Glutamatergic neuron (in vitro differentiated cells): ENCODE measurements around the gene FOXD4L3. TPM values are rescaled to one million over a fixed set of nuclear protein-coding genes. Genes with fewer than 3 reads are reported as not detected.
"Not testable (repeated sequence)": the region's sequence is repeated elsewhere in the genome, so short reads cannot be mapped to it uniquely, and the experiment has no call there.

Experiments used
- DNase-seq: peaks from one replicate; pipeline ENCODE4 v3.0.0; 2022
- H3K27ac Mint-ChIP-seq: one replicate; pipeline ENCODE4 v1.8.0; 2020; ENCODE audit warnings: mild to moderate bottlenecking, mixed read lengths, inconsistent platforms; ENCODE audit not compliant: unreplicated experiment
- H3K27me3 Mint-ChIP-seq: one replicate; pipeline ENCODE4 v1.8.0; 2020; ENCODE audit warnings: mild to moderate bottlenecking, moderate library complexity, mixed read lengths, inconsistent platforms; ENCODE audit not compliant: unreplicated experiment
- H3K36me3 Mint-ChIP-seq: one replicate; pipeline ENCODE4 v1.8.0; 2020; ENCODE audit warnings: mild to moderate bottlenecking, mixed read lengths, inconsistent platforms; ENCODE audit not compliant: unreplicated experiment
- H3K4me1 Mint-ChIP-seq: one replicate; pipeline ENCODE4 v1.8.0; 2020; ENCODE audit warnings: mild to moderate bottlenecking, low read depth, mixed read lengths, inconsistent platforms; ENCODE audit not compliant: unreplicated experiment
- H3K4me3 Mint-ChIP-seq: one replicate; pipeline ENCODE4 v1.8.0; 2020; ENCODE audit warnings: mild to moderate bottlenecking, mixed read lengths, inconsistent platforms; ENCODE audit not compliant: unreplicated experiment
- H3K9me3 Mint-ChIP-seq: one replicate; pipeline ENCODE4 v1.8.0; 2020; ENCODE audit warnings: mild to moderate bottlenecking, moderate library complexity, mixed read lengths, inconsistent platforms; ENCODE audit not compliant: unreplicated experiment
- total RNA-seq: library from RNA; stranded (reverse); fragmentation: NEBNext Ultra II Directional; extraction: Animal tissue kit (Norgen Biotek cat#: 25700); gene quantifications from one replicate; pipeline ENCODE4 v1.2.1, GENCODE V29; 2021; ENCODE audit not compliant: unreplicated experiment
- TF ChIP-seq, protein P1 (sequence below): fragments of 200-600 bp; sonication (generic); IDR thresholded peaks from one replicate; pipeline ENCODE4 v1.5.0; 2021; ENCODE audit not compliant: partially characterized antibody, unreplicated experiment

Gene FOXD4L3
- total RNA-seq, 1 donor from 2014 or later: 0.27 TPM

DNA sequence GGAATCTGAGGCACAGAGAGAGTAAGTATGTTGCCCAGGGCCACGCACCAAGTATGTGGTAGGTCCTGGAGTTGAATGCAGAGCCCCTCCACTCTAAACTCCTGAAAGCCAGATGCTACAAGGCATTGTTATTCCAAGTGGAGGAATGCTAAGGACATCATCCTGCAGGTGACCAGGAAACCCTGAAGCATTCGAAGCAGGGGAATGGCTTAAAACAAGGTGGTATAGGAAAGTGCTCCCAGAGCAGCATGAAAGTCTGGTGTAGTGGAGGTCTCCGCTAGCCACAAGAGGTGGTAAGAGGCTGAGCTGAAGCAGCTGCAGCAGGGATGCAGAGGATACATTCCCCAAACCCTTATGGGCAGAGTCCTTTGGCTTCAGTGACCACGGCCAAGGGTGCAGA lies 26.4 kb downstream of the FOXD4L3 start:
- not testable (repeated sequence) for DNase-seq, H3K27ac Mint-ChIP-seq, H3K27me3 Mint-ChIP-seq, H3K4me1 Mint-ChIP-seq, H3K9me3 Mint-ChIP-seq, H3K36me3 Mint-ChIP-seq, H3K4me3 Mint-ChIP-seq

DNA sequence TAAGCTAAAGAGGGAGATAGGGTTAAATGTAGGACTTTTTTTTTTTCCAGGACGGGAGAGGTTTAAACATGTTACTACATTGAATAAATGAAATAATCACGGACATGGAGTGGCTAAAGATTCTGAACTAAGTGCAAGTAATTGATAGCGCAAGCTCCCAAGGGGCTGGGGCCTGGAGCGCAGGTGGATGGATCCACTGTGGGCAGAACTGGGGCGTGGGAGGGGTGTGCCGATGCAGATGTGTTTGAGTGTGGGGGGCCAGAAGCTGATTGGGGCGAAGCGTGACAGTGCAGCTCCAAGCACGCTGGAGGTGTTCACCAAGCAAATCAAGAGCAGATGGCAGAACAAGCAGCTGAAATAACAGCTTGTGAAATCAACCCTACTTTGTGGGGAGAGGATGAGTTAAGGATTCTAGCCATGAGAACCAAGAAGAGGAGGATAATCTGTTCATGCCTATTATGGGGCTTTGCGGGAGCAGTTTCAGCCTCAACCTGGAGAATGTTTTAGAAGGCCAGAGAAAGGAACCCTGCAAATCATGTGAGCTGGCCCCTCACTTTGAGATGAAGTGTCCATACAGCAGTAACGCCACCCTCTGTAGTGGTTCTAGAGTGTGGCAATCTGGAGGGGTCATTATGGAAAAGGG lies 28.0 kb downstream of the FOXD4L3 start:
- H3K4me1 Mint-ChIP-seq, H3K27me3 Mint-ChIP-seq, H3K27ac Mint-ChIP-seq, H3K9me3 Mint-ChIP-seq, H3K4me3 Mint-ChIP-seq, DNase-seq, H3K36me3 Mint-ChIP-seq: not testable (repeated sequence)

DNA sequence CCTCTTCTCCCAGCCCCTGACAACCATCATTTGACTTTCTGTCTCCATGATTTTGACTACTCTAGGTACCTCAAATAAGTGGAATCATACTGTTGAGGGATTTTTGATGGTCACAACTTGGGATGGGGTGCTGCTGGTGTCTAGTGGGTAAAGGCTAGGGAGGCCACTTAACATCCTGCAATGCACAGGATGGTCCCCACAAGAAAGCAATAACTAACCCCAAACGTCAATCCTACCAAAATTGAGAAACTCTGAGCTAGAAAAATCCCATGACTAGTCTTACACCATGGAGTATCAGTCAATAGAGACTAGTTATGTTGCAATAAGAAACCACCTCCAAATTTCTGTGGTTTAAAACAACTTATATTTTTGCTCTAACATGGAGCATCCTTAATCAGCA lies 29.5 kb downstream of the FOXD4L3 start:
- not testable (repeated sequence) for H3K4me1 Mint-ChIP-seq, DNase-seq, H3K27me3 Mint-ChIP-seq, H3K27ac Mint-ChIP-seq, H3K9me3 Mint-ChIP-seq, H3K4me3 Mint-ChIP-seq, H3K36me3 Mint-ChIP-seq

DNA sequence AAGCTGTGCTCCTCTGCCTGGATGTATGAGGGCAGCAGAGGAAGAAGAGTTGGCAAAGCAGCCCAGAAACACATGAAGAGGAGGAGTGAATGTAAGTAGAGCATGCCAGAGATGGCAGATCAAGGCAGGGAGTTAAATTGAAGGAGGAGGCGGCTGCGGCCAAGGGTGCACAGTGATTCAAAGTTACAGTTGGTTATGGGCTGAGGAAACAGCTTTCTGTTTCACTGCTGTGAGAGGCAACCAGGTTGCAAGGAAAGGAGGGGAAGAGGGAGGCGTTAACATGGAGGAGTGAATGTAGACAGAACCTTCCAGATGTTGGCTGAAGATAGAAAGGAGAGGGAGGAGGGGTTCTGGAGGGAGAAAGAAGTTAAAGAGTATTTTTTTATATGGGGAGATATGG lies 33.3 kb downstream of the FOXD4L3 start:
- H3K9me3 Mint-ChIP-seq, H3K36me3 Mint-ChIP-seq, DNase-seq, H3K4me3 Mint-ChIP-seq, H3K4me1 Mint-ChIP-seq, H3K27me3 Mint-ChIP-seq, H3K27ac Mint-ChIP-seq: not testable (repeated sequence)

DNA sequence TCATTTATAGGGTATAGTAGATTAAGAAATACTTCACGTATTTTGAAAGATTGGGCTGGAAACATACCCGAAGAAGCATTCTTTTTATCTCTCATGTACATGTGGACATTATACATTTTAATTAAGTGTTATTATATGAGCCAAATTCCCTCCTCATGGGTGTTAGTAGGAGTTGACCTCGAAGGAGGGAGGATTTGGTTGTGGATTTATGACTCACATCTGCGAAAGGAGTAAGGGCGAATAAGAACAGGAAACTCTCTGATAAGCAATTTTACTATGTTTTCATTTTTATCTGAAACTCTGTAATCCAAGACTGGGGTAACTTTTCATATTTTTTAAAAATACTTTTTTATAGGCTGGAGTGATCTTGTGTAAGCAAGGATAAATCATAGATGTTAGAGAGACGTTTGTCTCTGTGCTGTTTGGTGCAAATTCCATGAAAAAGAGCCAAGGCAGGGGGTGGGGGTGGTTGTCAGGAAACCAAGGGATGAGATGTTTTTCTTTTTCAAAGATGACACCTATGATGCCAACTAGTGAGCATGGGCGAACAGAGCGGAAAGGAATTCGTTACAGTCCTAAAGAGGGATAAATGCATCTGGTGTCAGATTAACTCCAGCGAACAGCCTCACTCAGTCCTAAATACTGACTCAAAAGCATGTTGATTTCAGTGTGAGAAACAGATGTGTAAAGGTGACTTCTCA lies 34.1 kb downstream of the FOXD4L3 start:
- not testable (repeated sequence) for H3K4me3 Mint-ChIP-seq, H3K27ac Mint-ChIP-seq, H3K4me1 Mint-ChIP-seq, H3K36me3 Mint-ChIP-seq, H3K9me3 Mint-ChIP-seq, H3K27me3 Mint-ChIP-seq, DNase-seq

DNA sequence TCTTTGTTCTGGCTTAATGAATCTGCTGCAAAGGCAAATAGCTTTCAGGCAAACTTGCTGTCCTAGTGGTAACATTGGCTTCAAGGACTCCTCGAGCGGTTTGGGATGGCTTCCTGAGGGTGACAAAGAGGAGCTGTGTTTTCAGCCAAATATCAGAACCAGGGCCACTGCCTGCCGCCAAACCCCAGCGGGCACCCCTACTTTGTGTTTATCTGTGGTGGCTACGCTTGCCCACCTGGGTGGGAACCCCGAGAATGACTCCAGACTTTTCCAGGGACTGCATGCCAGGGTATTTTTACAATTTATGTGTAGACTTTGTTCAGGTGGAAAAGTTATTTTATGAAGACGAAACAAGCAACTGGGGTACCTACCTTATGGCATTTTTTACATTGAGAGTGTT lies 35.3 kb downstream of the FOXD4L3 start:
- H3K27me3 Mint-ChIP-seq, H3K4me1 Mint-ChIP-seq, H3K4me3 Mint-ChIP-seq, H3K9me3 Mint-ChIP-seq, H3K27ac Mint-ChIP-seq, DNase-seq, H3K36me3 Mint-ChIP-seq: not testable (repeated sequence)

DNA sequence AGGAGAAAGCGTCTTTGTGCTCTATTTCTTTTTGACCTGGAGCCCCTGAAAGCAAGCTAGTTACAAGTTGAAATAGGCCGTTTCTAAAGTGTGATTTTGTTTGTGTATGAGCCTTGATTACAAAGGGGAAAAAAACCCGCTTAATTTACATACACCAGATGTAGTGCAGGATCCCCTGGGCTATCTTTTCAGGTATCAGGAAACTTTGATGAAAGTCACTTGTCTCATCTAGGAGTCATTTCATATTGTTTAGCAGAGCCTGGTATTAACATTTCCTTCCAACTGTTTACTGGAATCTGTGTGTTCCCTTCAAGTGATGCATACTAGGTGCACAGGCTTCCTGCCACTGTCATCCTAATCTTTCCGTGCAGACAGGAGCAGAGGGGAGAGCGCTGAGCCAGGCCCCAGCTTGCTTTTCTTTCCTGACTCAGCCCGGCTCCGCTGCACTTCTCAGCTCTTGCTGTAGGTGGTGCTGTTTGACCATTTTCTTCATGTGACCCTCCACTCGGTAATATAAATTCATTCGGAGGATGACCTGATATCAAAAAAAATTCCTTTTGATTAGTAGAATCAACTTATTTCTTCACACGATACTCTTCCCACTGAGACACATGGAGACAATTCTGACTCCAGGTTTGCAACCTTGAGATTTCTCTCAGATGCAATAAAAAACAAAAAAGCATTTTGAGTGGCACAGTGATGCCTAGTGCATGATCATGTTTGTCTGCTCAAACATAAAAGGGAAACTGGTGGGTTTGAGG lies 39.8 kb downstream of the FOXD4L3 start:
- TF ChIP-seq, protein P1, sequence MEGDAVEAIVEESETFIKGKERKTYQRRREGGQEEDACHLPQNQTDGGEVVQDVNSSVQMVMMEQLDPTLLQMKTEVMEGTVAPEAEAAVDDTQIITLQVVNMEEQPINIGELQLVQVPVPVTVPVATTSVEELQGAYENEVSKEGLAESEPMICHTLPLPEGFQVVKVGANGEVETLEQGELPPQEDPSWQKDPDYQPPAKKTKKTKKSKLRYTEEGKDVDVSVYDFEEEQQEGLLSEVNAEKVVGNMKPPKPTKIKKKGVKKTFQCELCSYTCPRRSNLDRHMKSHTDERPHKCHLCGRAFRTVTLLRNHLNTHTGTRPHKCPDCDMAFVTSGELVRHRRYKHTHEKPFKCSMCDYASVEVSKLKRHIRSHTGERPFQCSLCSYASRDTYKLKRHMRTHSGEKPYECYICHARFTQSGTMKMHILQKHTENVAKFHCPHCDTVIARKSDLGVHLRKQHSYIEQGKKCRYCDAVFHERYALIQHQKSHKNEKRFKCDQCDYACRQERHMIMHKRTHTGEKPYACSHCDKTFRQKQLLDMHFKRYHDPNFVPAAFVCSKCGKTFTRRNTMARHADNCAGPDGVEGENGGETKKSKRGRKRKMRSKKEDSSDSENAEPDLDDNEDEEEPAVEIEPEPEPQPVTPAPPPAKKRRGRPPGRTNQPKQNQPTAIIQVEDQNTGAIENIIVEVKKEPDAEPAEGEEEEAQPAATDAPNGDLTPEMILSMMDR: peak; percentile 51
- not testable (repeated sequence) for H3K27ac Mint-ChIP-seq, DNase-seq, H3K27me3 Mint-ChIP-seq, H3K4me1 Mint-ChIP-seq, H3K9me3 Mint-ChIP-seq, H3K36me3 Mint-ChIP-seq, H3K4me3 Mint-ChIP-seq

DNA sequence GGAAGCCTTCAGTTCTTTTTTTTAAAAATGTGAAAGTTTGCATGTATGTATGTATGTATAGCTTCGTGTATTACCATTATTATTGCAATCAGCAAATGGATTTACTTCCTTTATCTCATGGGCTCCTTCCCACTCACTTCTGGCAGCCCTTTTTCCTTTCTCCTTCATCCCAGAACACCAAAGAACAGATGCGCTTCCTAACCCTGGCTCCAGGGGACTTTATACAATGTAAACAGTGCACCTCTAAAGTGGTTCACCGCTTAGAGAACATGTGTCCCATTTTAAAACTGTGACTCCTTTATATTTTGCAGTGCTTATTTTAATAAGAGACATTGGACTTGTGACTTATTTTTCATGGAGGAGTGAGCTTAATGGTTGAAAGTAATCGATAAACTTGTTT lies 40.6 kb downstream of the FOXD4L3 start:
- not testable (repeated sequence) for H3K27me3 Mint-ChIP-seq, DNase-seq

DNA sequence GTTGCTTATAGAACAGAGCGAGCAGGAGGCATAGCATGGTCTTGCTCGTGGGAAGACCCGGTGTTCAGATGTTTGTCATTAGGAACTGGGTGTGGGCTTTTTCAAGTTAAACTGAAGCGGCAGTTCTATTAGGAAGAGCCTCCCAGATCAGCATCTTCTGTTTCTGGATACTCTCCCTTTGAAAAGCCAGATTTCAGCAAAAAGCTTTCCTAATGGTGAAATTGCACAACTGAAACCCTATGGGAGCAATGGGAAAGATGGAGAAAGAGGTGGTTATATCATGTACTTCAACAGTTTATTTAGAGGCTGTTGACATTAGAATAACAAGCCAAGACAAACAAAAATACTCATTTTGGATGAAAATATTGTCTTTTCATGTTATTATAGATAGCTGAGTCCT lies 41.3 kb downstream of the FOXD4L3 start:
- H3K36me3 Mint-ChIP-seq: not testable (repeated sequence)

More for the DNA sequence above, 40.6 kb downstream of the FOXD4L3 start:
- H3K27ac Mint-ChIP-seq, H3K9me3 Mint-ChIP-seq, H3K4me3 Mint-ChIP-seq, H3K36me3 Mint-ChIP-seq, H3K4me1 Mint-ChIP-seq: not testable (repeated sequence)

DNA sequence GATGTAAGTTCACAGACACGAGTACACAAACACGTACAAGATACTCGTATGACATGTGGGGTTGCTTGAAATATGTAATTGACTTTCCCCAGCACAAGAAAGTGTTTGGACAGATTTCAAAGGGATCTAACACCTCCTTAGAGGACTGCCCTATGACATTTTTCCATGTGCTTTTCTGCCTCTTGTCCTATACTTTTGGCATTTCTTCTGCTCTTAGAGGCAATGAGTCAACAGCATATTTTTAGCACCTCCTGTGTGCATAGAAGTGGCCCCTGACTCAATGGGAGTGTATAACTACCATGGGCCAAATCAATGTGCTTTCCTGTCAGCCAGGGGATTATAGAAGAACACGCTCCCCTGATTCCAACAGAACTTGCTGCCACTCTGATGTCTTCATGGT lies 49.0 kb downstream of the FOXD4L3 start:
- not testable (repeated sequence) for H3K9me3 Mint-ChIP-seq, H3K27ac Mint-ChIP-seq, H3K27me3 Mint-ChIP-seq, DNase-seq, H3K4me3 Mint-ChIP-seq, H3K36me3 Mint-ChIP-seq, H3K4me1 Mint-ChIP-seq

More for the DNA sequence above, 41.3 kb downstream of the FOXD4L3 start:
- H3K27ac Mint-ChIP-seq, H3K4me3 Mint-ChIP-seq, H3K9me3 Mint-ChIP-seq, H3K4me1 Mint-ChIP-seq, H3K27me3 Mint-ChIP-seq, DNase-seq: not testable (repeated sequence)
